DND-41 (cell line): ENCODE measurements around the gene PSMD3.

ENCODE experiments used
- ATAC-seq: fragments of 200-7000 bp; cut with Tn5 transposase; 3 replicates; pipeline ENCODE4 v1.9.1; 2021; ENCODE audit warnings: low read depth; ENCODE audit not compliant: insufficient read depth
- DNase-seq: peaks from one replicate; pipeline ENCODE4 v3.0.0-alpha.2; 2020
- H2AFZ ChIP-seq: 2 replicates; pipeline ENCODE4 v1.6.0; 2012; ENCODE audit warnings: low read depth, low read length
- H3K27ac ChIP-seq: 2 replicates; pipeline ENCODE4 v1.5.1; 2012; ENCODE audit warnings: low read length, inconsistent platforms
- H3K27me3 ChIP-seq: fragments of 200-600 bp; sonication (generic); 2 replicates; pipeline ENCODE4 v1.6.0; 2012; ENCODE audit warnings: low read length, mild to moderate bottlenecking, inconsistent platforms; ENCODE audit not compliant: insufficient read depth, poor library complexity
- H3K36me3 ChIP-seq: 2 replicates; pipeline ENCODE4 v1.5.1; 2012; ENCODE audit warnings: low read length, inconsistent platforms; ENCODE audit not compliant: insufficient read depth
- H3K4me1 ChIP-seq: 2 replicates; pipeline ENCODE4 v1.5.1; 2012; ENCODE audit warnings: mild to moderate bottlenecking, low read length; ENCODE audit not compliant: insufficient read depth
- H3K4me2 ChIP-seq: 2 replicates; pipeline ENCODE4 v1.6.0; 2012; ENCODE audit warnings: mild to moderate bottlenecking, moderate library complexity, low read length, inconsistent platforms; ENCODE audit not compliant: insufficient read depth
- H3K4me3 ChIP-seq, 2 experiments: fragments of 200-600 bp in 1 of 2; shearing (Covaris generic) in 1 of 2; 2 replicates each; pipeline ENCODE4 v1.5.1; 2012 to 2016; ENCODE audit warnings: inconsistent platforms in 2 of 2, low read length in 2 of 2, mild to moderate bottlenecking in 2 of 2, low read depth in 1 of 2, moderate library complexity in 1 of 2
- H3K79me2 ChIP-seq: 2 replicates; pipeline ENCODE4 v1.6.0; 2012; ENCODE audit warnings: low read length, inconsistent platforms; ENCODE audit not compliant: insufficient read depth
- H3K9ac ChIP-seq: 2 replicates; pipeline ENCODE4 v1.6.0; 2012; ENCODE audit warnings: low read depth, mild to moderate bottlenecking, inconsistent platforms, low read length, moderate library complexity
- H3K9me3 ChIP-seq: 2 replicates; pipeline ENCODE4 v1.5.1; 2012; ENCODE audit warnings: low read length, moderate library complexity, mild to moderate bottlenecking, inconsistent platforms; ENCODE audit not compliant: insufficient read depth, severe bottlenecking
- H4K20me1 ChIP-seq: 2 replicates; pipeline ENCODE4 v1.6.0; 2012; ENCODE audit warnings: low read length; ENCODE audit not compliant: insufficient read depth
- EZH2 ChIP-seq: IDR thresholded peaks from 3 replicates; pipeline ENCODE4 v1.6.1; 2012; ENCODE audit warnings: borderline replicate concordance, low read depth, mild to moderate bottlenecking, moderate library complexity, low read length, inconsistent platforms; ENCODE audit not compliant: severe bottlenecking
- TF ChIP-seq, protein P1 (sequence below): IDR thresholded peaks from 2 replicates; pipeline ENCODE4 v1.5.1; 2012; ENCODE audit warnings: borderline replicate concordance, low read length, moderate library complexity, mild to moderate bottlenecking; ENCODE audit not compliant: poor library complexity, severe bottlenecking; ENCODE audit errors: extremely low read depth

Gene PSMD3

GRCh38 chr17:40025559-40025958 lies 45.0 kb downstream of the PSMD3 start:
- Histone ChIP-seq H3K9me3 (no peaks in the 10 kb centered on the region), H3K4me2 (no peak overlapping the region), H4K20me1 (no peaks in the 10 kb centered on the region), H3K4me1 (no peaks in the 10 kb centered on the region), H3K4me3 (no peak overlapping the region), H3K27me3 (no peaks in the 10 kb centered on the region), H3K27ac (no peak overlapping the region), H3K79me2 (no peaks in the 10 kb centered on the region), H3K36me3 (peaks cover 78% of the 10 kb centered on the region), H3K9ac (no peak overlapping the region), H2AFZ (no peak overlapping the region)
- no peak for ATAC-seq
- TF ChIP-seq, protein P1, sequence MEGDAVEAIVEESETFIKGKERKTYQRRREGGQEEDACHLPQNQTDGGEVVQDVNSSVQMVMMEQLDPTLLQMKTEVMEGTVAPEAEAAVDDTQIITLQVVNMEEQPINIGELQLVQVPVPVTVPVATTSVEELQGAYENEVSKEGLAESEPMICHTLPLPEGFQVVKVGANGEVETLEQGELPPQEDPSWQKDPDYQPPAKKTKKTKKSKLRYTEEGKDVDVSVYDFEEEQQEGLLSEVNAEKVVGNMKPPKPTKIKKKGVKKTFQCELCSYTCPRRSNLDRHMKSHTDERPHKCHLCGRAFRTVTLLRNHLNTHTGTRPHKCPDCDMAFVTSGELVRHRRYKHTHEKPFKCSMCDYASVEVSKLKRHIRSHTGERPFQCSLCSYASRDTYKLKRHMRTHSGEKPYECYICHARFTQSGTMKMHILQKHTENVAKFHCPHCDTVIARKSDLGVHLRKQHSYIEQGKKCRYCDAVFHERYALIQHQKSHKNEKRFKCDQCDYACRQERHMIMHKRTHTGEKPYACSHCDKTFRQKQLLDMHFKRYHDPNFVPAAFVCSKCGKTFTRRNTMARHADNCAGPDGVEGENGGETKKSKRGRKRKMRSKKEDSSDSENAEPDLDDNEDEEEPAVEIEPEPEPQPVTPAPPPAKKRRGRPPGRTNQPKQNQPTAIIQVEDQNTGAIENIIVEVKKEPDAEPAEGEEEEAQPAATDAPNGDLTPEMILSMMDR, result no peak
- no peak for TF ChIP-seq EZH2
- DNase-seq, result no peak

DNA sequence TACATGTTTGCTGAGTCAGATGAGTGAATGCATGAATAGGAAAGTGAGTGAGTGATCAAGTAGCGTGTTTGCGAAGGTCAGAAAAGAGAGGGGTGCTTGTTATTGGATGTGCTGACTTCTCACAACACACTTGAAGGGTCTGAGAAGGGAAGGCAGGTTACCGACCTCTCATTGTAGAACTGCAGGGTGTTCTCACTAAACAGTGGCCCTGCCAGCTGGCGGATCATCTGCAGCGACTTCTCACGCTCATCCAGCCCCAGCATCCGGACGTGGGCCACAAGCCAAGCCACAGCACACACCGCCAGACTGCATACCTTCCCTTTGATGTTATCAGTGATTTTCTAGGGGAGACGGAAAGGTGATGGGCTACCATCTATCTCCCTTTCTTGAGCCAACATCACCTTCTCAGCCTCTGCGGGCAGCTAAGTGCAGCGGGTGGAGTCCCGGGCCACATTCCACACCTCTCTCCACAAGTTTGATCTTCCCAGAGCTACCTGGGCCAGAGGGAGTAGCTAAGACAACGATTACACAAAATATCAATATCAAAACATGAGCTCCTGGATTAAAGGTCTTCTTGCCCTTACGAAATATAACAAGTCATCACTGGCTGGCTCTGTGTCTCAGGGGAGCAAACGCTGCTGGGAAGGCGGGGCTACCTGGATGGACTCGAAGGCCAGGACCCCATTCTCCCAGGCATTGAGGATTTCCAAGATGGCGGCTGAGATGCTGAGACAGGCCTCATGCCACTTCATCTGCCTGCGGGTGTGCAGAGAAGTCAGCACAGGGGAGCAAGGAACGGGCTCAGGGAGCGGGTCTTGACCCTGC lies 45.6 kb downstream of the PSMD3 start:
- Histone ChIP-seq H3K9me3 (no peaks in the 10 kb centered on the region), H3K9ac (no peak overlapping the region), H3K36me3 (peaks cover 82% of the 10 kb centered on the region), H4K20me1 (no peaks in the 10 kb centered on the region), H3K27ac (no peak overlapping the region), H3K4me3 (no peak overlapping the region), H3K4me2 (no peak overlapping the region), H3K4me1 (no peaks in the 10 kb centered on the region), H3K27me3 (no peaks in the 10 kb centered on the region), H3K79me2 (no peaks in the 10 kb centered on the region), H2AFZ (no peak overlapping the region)
- TF ChIP-seq EZH2, result no peak
- TF ChIP-seq, protein P1, result no peak
- ATAC-seq (peak; percentile 37; the same call in 2 of the 3 replicates), DNase-seq (peak; percentile 45)

GRCh38 chr17:40026816-40027613 lies 46.4 kb downstream of the PSMD3 start:
- Histone ChIP-seq H3K4me3 (no peak overlapping the region), H3K36me3 (peaks cover 82% of the 10 kb centered on the region), H3K79me2 (no peaks in the 10 kb centered on the region), H3K9me3 (no peaks in the 10 kb centered on the region), H3K9ac (no peak overlapping the region), H3K4me1 (no peaks in the 10 kb centered on the region), H3K27me3 (no peaks in the 10 kb centered on the region), H3K4me2 (no peak overlapping the region), H2AFZ (no peak overlapping the region), H3K27ac (no peak overlapping the region; the same call in 1 of the 2 replicates), H4K20me1 (no peaks in the 10 kb centered on the region)
- peak; percentile 72 for DNase-seq
- peak; percentile 94 for ATAC-seq
- no peak for TF ChIP-seq EZH2
- TF ChIP-seq, protein P1, result peak; percentile 91
